Activated CD8-positive, alpha-beta T cell treated with anti-CD3 and anti-CD28 coated beads for 36 hours (primary cell): Measurements from ENCODE around the gene BICDL1. TPM values are rescaled to one million over a fixed set of nuclear protein-coding genes. Genes with fewer than 3 reads are reported as not detected.

Experiments used
- ATAC-seq: fragments of 200-7000 bp; cut with Tn5 transposase; one replicate; pipeline ENCODE4 v1.10.0; 2021; ENCODE audit warnings: mild to moderate bottlenecking, moderate library complexity
- CTCF ChIA-PET: fragments of 350-600 bp; sonication (Branson Sonifier 250); formaldehyde crosslinking; loops from one replicate; lab custom pipeline; 2021; ENCODE audit warnings: antibody characterized with exemption; lab: Charles Lee
- POLR2A ChIA-PET: fragments of 350-600 bp; sonication (Branson Sonifier 250); formaldehyde crosslinking; loops from one replicate; lab custom pipeline; 2021; ENCODE audit warnings: antibody characterized with exemption; lab: Charles Lee
- DNase-seq: peaks from one replicate; pipeline ENCODE4 v3.0.0-alpha.2; 2020
- H3K27ac Mint-ChIP-seq: one replicate; pipeline ENCODE4 v1.8.0; 2021; ENCODE audit warnings: mild to moderate bottlenecking, mixed read lengths
- H3K27me3 Mint-ChIP-seq: one replicate; pipeline ENCODE4 v1.8.0; 2021; ENCODE audit warnings: mixed read lengths
- H3K36me3 Mint-ChIP-seq: one replicate; pipeline ENCODE4 v1.8.0; 2021; ENCODE audit warnings: low read depth, mixed read lengths
- H3K4me1 Mint-ChIP-seq: one replicate; pipeline ENCODE4 v1.8.0; 2021; ENCODE audit warnings: low read depth, mixed read lengths
- H3K4me3 Mint-ChIP-seq: one replicate; pipeline ENCODE4 v1.8.0; 2021; ENCODE audit warnings: mild to moderate bottlenecking, moderate library complexity, mixed read lengths
- H3K9me3 Mint-ChIP-seq: one replicate; pipeline ENCODE4 v1.8.0; 2021; ENCODE audit warnings: mixed read lengths
- CTCF ChIP-seq: fragments of 200-600 bp; IDR thresholded peaks from one replicate; pipeline ENCODE4 v1.8.0; 2022; ENCODE audit warnings: antibody characterized with exemption, mild to moderate bottlenecking
- intact Hi-C: fragments of 100-400 bp; cut with micrococcal nuclease; formaldehyde crosslinking; loops from one replicate; pipeline ENCODE4 v1.10.0; 2022
- total RNA-seq, 2 experiments: library from RNA; stranded (reverse); gene quantifications; one replicate each; pipeline ENCODE4 v1.2.3, GENCODE V29; 2021

Gene BICDL1
- total RNA-seq, 2 experiments from 2014 or later: 103 to 107 TPM

GRCh38 chr12:119989731-119990381 lies 820 bp downstream of the BICDL1 start:
- TF ChIP-seq CTCF: no peak
- H3K36me3 Mint-ChIP-seq: peaks cover 44% of the 10 kb centered on the region
- peaks cover 45% of the 10 kb centered on the region for H3K4me1 Mint-ChIP-seq
- ATAC-seq: peak; percentile 9
- no peaks in the 10 kb centered on the region for H3K27me3 Mint-ChIP-seq
- peak; percentile 86 for DNase-seq
- ChIA-PET CTCF (interaction anchor here (0.8 to 3.9 kb wide), 15 partner anchors 9 to 121 kb away, joined by 3 to 25 read pairs (median 4); partner anchors contain the start of gene CIT), POLR2A (interaction anchor here (0.5 to 7.2 kb wide), 15 partner anchors 9 to 211 kb away, joined by 3 to 131 read pairs (median 6); partner anchors contain the start of gene RPLP0)
- peak overlapping the region; percentile 68 for H3K27ac Mint-ChIP-seq
- intact Hi-C loops: loop anchor here (2.0 kb wide), 2 partner anchors 23 to 97 kb away; no protein-coding TSS in a partner anchor
- peak overlapping the region; percentile 89 for H3K4me3 Mint-ChIP-seq
- H3K9me3 Mint-ChIP-seq: no peaks in the 10 kb centered on the region

GRCh38 chr12:119990382-119990874 lies 1.4 kb downstream of the BICDL1 start:
- no peak for TF ChIP-seq CTCF
- Mint-ChIP-seq H3K9me3 (no peaks in the 10 kb centered on the region), H3K27ac (peak overlapping the region; percentile 68), H3K4me3 (peak overlapping the region; percentile 89), H3K27me3 (no peaks in the 10 kb centered on the region), H3K4me1 (peaks cover 50% of the 10 kb centered on the region), H3K36me3 (peaks cover 49% of the 10 kb centered on the region)
- intact Hi-C loops: loop anchor here (2.0 kb wide), 1 partner anchor 96 kb away; no protein-coding TSS in a partner anchor
- no peak for DNase-seq
- POLR2A ChIA-PET: interaction anchor here (0.5 to 7.2 kb wide), 15 partner anchors 10 to 210 kb away, joined by 3 to 131 read pairs (median 6); partner anchors contain the start of gene RPLP0
- no peak for ATAC-seq
- CTCF ChIA-PET: interaction anchor here (0.8 to 3.9 kb wide), 12 partner anchors 8 to 120 kb away, joined by 3 to 25 read pairs (median 4); no protein-coding TSS in a partner anchor

GRCh38 chr12:119992129-119992705 lies 3.2 kb downstream of the BICDL1 start:
- Mint-ChIP-seq H3K4me3 (peak overlapping the region; percentile 89), H3K27me3 (no peaks in the 10 kb centered on the region), H3K27ac (peak overlapping the region; percentile 88), H3K36me3 (peaks cover 61% of the 10 kb centered on the region), H3K9me3 (no peaks in the 10 kb centered on the region), H3K4me1 (peaks cover 62% of the 10 kb centered on the region)
- intact Hi-C loops: no loop called here
- TF ChIP-seq CTCF: no peak
- POLR2A ChIA-PET: interaction anchor here (1.2 to 7.2 kb wide), 2 partner anchors 10 to 17 kb away, joined by 3 to 131 read pairs; no protein-coding TSS in a partner anchor
- CTCF ChIA-PET: no interaction called here
- ATAC-seq (no peak), DNase-seq (no peak)

- ChIA-PET POLR2A (interaction anchor here (1.0 to 1.6 kb wide), 6 partner anchors 8 to 122 kb away, joined by 3 to 6 read pairs (median 5); no protein-coding TSS in a partner anchor), CTCF (no interaction called here)
- Mint-ChIP-seq H3K4me1 (peaks cover 67% of the 10 kb centered on the region), H3K36me3 (peaks cover 84% of the 10 kb centered on the region), H3K9me3 (no peaks in the 10 kb centered on the region), H3K27ac (no peak overlapping the region), H3K27me3 (no peaks in the 10 kb centered on the region), H3K4me3 (no peak overlapping the region)
- TF ChIP-seq CTCF: no peak
- DNase-seq (no peak), ATAC-seq (no peak)
- intact Hi-C loops: no loop called here
These were observed 6.0 kb downstream of the BICDL1 start for GRCh38 chr12:119994892-119995658.
